A549 (cell line): ENCODE measurements around the gene RANBP6. TPM values are rescaled to one million over a fixed set of nuclear protein-coding genes. Genes with fewer than 3 reads are reported as not detected.

ENCODE experiments used
- ATAC-seq, 2 experiments: fragments of 200-7000 bp in 1 of 2; fragments of >200 bp in 1 of 2; cut with Nextera tagmentation in 1 of 2; cut with Tn5 transposase in 1 of 2; 3 replicates each; pipeline versions ENCODE4 v1.8.0 to v1.9.1; 2018 to 2020; ENCODE audit warnings: mild to moderate bottlenecking in 1 of 2, moderate library complexity in 1 of 2
- CTCF ChIA-PET: fragments of 300-600 bp; sonication (Branson Sonifier 250); formaldehyde crosslinking; extraction: SDS; loops from one replicate; lab custom pipeline; 2021; ENCODE audit warnings: antibody characterized with exemption, inconsistent platforms; lab: Yijun Ruan, JAX
- POLR2A ChIA-PET: fragments of 350-600 bp; formaldehyde crosslinking; extraction: SDS; loops from one replicate; lab custom pipeline; 2021; ENCODE audit warnings: antibody characterized with exemption, inconsistent platforms; lab: Yijun Ruan, JAX
- DNase-seq, 2 experiments: peaks; one replicate each; pipeline versions ENCODE4 v3.0.0 to v3.0.0-alpha.2; 2011 to 2016; ENCODE audit warnings: low read depth in 1 of 2, low spot score in 1 of 2
- FAIRE-seq: peaks from 2 replicates; lab custom pipeline; 2011; peaks lifted over from hg19 to GRCh38; lab: Jason Lieb, UNC
- H3K27ac ChIP-seq, 2 experiments: fragments of >200 bp; sonication (Bioruptor Twin); formaldehyde crosslinking; 3 replicates each; pipeline ENCODE4 v1.5.1; 2016 to 2017
- H3K4me1 ChIP-seq: fragments of >200 bp; sonication (Bioruptor Twin); formaldehyde crosslinking; 3 replicates; pipeline ENCODE4 v1.6.1; 2016
- H3K4me2 ChIP-seq: fragments of >200 bp; sonication (Bioruptor Twin); formaldehyde crosslinking; 3 replicates; pipeline ENCODE4 v1.6.1; 2016
- H3K4me3 ChIP-seq: fragments of >200 bp; sonication (Bioruptor Twin); formaldehyde crosslinking; 3 replicates; pipeline ENCODE4 v1.5.1; 2016
- H3K9me3 ChIP-seq: fragments of >200 bp; sonication (Bioruptor Twin); formaldehyde crosslinking; 3 replicates; pipeline ENCODE4 v1.6.1; 2016
- ATOH8 ChIP-seq: fragments of 250-450 bp; sonication (Bioruptor Pico); IDR thresholded peaks from 2 replicates; pipeline ENCODE4 v1.5.0; 2020; ENCODE audit warnings: low read depth, mild to moderate bottlenecking, moderate library complexity
- FOSL2 ChIP-seq, 2 experiments: fragments of 450-650 bp in 1 of 2; fragments of >200 bp in 1 of 2; sonication (Bioruptor Twin) in 1 of 2; formaldehyde crosslinking; IDR thresholded peaks; 2 replicates each; pipeline versions ENCODE4 v1.5.0 to v1.6.1; 2016 to 2020; ENCODE audit warnings: mild to moderate bottlenecking in 1 of 2, moderate library complexity in 1 of 2
- FOXS1 ChIP-seq: fragments of 250-450 bp; sonication (Bioruptor Pico); IDR thresholded peaks from 2 replicates; pipeline ENCODE4 v1.5.0; 2020; ENCODE audit warnings: mild to moderate bottlenecking, moderate library complexity
- GATA3 ChIP-seq: IDR thresholded peaks from 2 replicates; pipeline ENCODE4 v1.6.1; 2012; ENCODE audit warnings: borderline replicate concordance
- HDAC2 ChIP-seq: fragments of 200-600 bp; sonication (generic); IDR thresholded peaks from 2 replicates; pipeline ENCODE4 v1.6.1; 2016
- HEYL ChIP-seq: fragments of 250-450 bp; sonication (Bioruptor Pico); IDR thresholded peaks from 2 replicates; pipeline ENCODE4 v1.8.0; 2021; ENCODE audit warnings: mild to moderate bottlenecking, moderate library complexity
- HMGXB4 ChIP-seq: fragments of 250-450 bp; sonication (Bioruptor Pico); IDR thresholded peaks from 2 replicates; pipeline ENCODE4 v1.5.0; 2021; ENCODE audit warnings: mild to moderate bottlenecking, moderate library complexity, borderline replicate concordance
- HOXB5 ChIP-seq: fragments of 250-450 bp; sonication (Bioruptor Pico); IDR thresholded peaks from 2 replicates; pipeline ENCODE4 v1.5.0; 2020; ENCODE audit warnings: mild to moderate bottlenecking, moderate library complexity
- KDM5A ChIP-seq: fragments of 200-600 bp; sonication (generic); IDR thresholded peaks from 2 replicates; pipeline ENCODE4 v1.6.1; 2016; ENCODE audit warnings: antibody characterized with exemption, mild to moderate bottlenecking
- MAFK ChIP-seq: fragments of 450-650 bp; IDR thresholded peaks from 2 replicates; pipeline ENCODE4 v1.6.1; 2014; ENCODE audit not compliant: partially characterized antibody
- PHF8 ChIP-seq: fragments of 200-600 bp; sonication (generic); IDR thresholded peaks from 2 replicates; pipeline ENCODE4 v1.6.1; 2016; ENCODE audit warnings: low read depth, mild to moderate bottlenecking, antibody characterized with exemption, moderate library complexity, borderline replicate concordance
- REST ChIP-seq: fragments of 200-600 bp; sonication (generic); IDR thresholded peaks from 2 replicates; pipeline ENCODE4 v1.6.1; 2016; ENCODE audit warnings: antibody characterized with exemption, mild to moderate bottlenecking, moderate library complexity
- RNF2 ChIP-seq: fragments of 200-600 bp; sonication (generic); IDR thresholded peaks from 2 replicates; pipeline ENCODE4 v1.6.1; 2016; ENCODE audit warnings: low read depth, mild to moderate bottlenecking, antibody characterized with exemption, moderate library complexity, borderline replicate concordance
- ZNF302 ChIP-seq: fragments of 250-450 bp; sonication (Bioruptor Pico); IDR thresholded peaks from 2 replicates; pipeline ENCODE4 v1.9.0; 2021; ENCODE audit warnings: inconsistent platforms, mild to moderate bottlenecking, moderate library complexity
- ZSCAN20 ChIP-seq: fragments of 250-450 bp; sonication (Bioruptor Pico); IDR thresholded peaks from 2 replicates; pipeline ENCODE4 v1.8.0; 2022; ENCODE audit warnings: mild to moderate bottlenecking, moderate library complexity
- WGBS: methylation state at CpG from one replicate; pipeline ENCODE4 v1.1.6; 2017; ENCODE audit errors: missing lambda C conversion rate; 5-methylcytosine and 5-hydroxymethylcytosine counted together
- polyA plus RNA-seq, 4 experiments: library from polyadenylated mRNA; depleted of rRNA in 3 of 4; stranded (reverse); fragments of >200 nt; fragmentation: RNase III in 1 of 4; extraction: RNeasy Plus Mini Kit Qiagen cat#74134 plus additional on column Dnase treatment in 1 of 4; gene quantifications; 2 replicates in 3 of 4; 3 replicates in 1 of 4; pipeline ENCODE4 v1.2.3, GENCODE V29; 2011 to 2017
- TF ChIP-seq, protein P1 (sequence below): fragments of >200 bp; sonication (Bioruptor Twin); formaldehyde crosslinking; IDR thresholded peaks from 3 replicates; pipeline ENCODE4 v1.6.1; 2016
- TF ChIP-seq, protein P2 (sequence below): fragments of 450-650 bp; IDR thresholded peaks from 2 replicates; pipeline ENCODE4 v1.6.1; 2014; ENCODE audit warnings: antibody characterized with exemption

Gene RANBP6
- polyA plus RNA-seq, 2 of the 4 experiments (the other 2 are of a cell fraction) = 17.4 to 19.6 TPM

GRCh38 chr9:5982317-5982716 lies 33.1 kb downstream of the RANBP6 start (continued):
- TF ChIP-seq HMGXB4 = no peak
- TF ChIP-seq, protein P1, sequence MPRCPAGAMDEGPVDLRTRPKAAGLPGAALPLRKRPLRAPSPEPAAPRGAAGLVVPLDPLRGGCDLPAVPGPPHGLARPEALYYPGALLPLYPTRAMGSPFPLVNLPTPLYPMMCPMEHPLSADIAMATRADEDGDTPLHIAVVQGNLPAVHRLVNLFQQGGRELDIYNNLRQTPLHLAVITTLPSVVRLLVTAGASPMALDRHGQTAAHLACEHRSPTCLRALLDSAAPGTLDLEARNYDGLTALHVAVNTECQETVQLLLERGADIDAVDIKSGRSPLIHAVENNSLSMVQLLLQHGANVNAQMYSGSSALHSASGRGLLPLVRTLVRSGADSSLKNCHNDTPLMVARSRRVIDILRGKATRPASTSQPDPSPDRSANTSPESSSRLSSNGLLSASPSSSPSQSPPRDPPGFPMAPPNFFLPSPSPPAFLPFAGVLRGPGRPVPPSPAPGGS = no peak
- TF ChIP-seq ATOH8 = no peak
- TF ChIP-seq GATA3 = no peak
- TF ChIP-seq FOXS1 (CRISPR knock-in tag) = no peak
- no peak for TF ChIP-seq HDAC2
- TF ChIP-seq HEYL (CRISPR knock-in tag) = no peak
- no peak for TF ChIP-seq ZSCAN20 (CRISPR knock-in tag)

GRCh38 chr9:5978523-5978922 lies 36.9 kb downstream of the RANBP6 start:
- peak; percentile 74 for TF ChIP-seq MAFK
- TF ChIP-seq ATOH8 = no peak
- TF ChIP-seq, all 56 proteins: peak for 1
- Histone ChIP-seq H3K4me2 (no peak overlapping the region), H3K27ac (no peak overlapping the region), H3K4me1 (no peaks in the 10 kb centered on the region), H3K4me3 (no peak overlapping the region), H3K9me3 (no peaks in the 10 kb centered on the region)
- ChIA-PET POLR2A (no interaction called here), CTCF (interaction anchor here (0.7 to 1.2 kb wide), 2 partner anchors 10 to 146 kb away, joined by 3 read pairs; partner anchors contain the start of gene ERMP1)
- 85% methylated on average over 1 of the region's 1 CpG for WGBS
- DNase-seq (no peak), ATAC-seq (no peak), FAIRE-seq (no peak)

- Histone ChIP-seq H3K4me1 (peaks cover 3% of the 10 kb centered on the region; the same call in 1 of the 3 replicates), H3K4me2 (no peak overlapping the region), H3K9me3 (no peaks in the 10 kb centered on the region), H3K27ac (no peak overlapping the region), H3K4me3 (no peak overlapping the region)
- no peak for DNase-seq
- ATAC-seq = no peak
- CTCF ChIA-PET = interaction anchor here (0.6 to 1.4 kb wide), 5 partner anchors 22 to 228 kb away, joined by 3 to 5 read pairs (median 3); no protein-coding TSS in a partner anchor
- WGBS = 92% methylated on average over 2 of the region's 2 CpGs
- POLR2A ChIA-PET = no interaction called here
- TF ChIP-seq FOSL2 (IDR thresholded peaks at IDR 0.05) (no peak), FOSL2 (CRISPR knock-in tag; IDR thresholded peaks at IDR 0.05) (no peak), RNF2 (no peak), KDM5A (no peak), ZNF302 (no peak), PHF8 (no peak), HOXB5 (CRISPR knock-in tag) (no peak), REST (no peak)
- TF ChIP-seq, protein P2, sequence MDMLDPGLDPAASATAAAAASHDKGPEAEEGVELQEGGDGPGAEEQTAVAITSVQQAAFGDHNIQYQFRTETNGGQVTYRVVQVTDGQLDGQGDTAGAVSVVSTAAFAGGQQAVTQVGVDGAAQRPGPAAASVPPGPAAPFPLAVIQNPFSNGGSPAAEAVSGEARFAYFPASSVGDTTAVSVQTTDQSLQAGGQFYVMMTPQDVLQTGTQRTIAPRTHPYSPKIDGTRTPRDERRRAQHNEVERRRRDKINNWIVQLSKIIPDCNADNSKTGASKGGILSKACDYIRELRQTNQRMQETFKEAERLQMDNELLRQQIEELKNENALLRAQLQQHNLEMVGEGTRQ = no peak
- peak; percentile 51 for FAIRE-seq
These were observed 38.6 kb downstream of the RANBP6 start for GRCh38 chr9:5976674-5977397.
